NB4 (cell line): Measurements from ENCODE around the gene SWSAP1.
"Not testable (repeated sequence)": the region's sequence is repeated elsewhere in the genome, so short reads cannot be mapped to it uniquely, and the experiment has no call there.

Experiments
- DNase-seq: peaks from one replicate; pipeline ENCODE4 v3.0.0; 2010; ENCODE audit warnings: low read depth
- H3K4me3 ChIP-seq: one replicate; pipeline ENCODE4 v1.5.1; 2011; ENCODE audit warnings: mild to moderate bottlenecking, low read depth, low read length, moderate library complexity
- MYC ChIP-seq: IDR thresholded peaks from 2 replicates; pipeline ENCODE4 v1.6.1; 2011; ENCODE audit warnings: low read depth, low read length
- POLR2A ChIP-seq: IDR thresholded peaks from 2 replicates; pipeline ENCODE4 v1.6.1; 2011; ENCODE audit warnings: mild to moderate bottlenecking; ENCODE audit not compliant: insufficient read length; ENCODE audit errors: extremely low read depth
- TF ChIP-seq, protein P1 (sequence below): IDR thresholded peaks from 2 replicates; pipeline ENCODE4 v1.6.1; 2011; ENCODE audit warnings: low read depth, low read length
- TF ChIP-seq, protein P2 (sequence below): IDR thresholded peaks from one replicate; pipeline ENCODE4 v1.5.1; 2012; ENCODE audit warnings: low read depth, low read length

SWSAP1 gene

GRCh38 chr19:11332822-11333221 lies 41.6 kb upstream of the SWSAP1 start:
- TF ChIP-seq, protein P1, sequence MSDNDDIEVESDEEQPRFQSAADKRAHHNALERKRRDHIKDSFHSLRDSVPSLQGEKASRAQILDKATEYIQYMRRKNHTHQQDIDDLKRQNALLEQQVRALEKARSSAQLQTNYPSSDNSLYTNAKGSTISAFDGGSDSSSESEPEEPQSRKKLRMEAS = no peak
- TF ChIP-seq POLR2A (no peak), MYC (no peak)
- TF ChIP-seq, protein P2, sequence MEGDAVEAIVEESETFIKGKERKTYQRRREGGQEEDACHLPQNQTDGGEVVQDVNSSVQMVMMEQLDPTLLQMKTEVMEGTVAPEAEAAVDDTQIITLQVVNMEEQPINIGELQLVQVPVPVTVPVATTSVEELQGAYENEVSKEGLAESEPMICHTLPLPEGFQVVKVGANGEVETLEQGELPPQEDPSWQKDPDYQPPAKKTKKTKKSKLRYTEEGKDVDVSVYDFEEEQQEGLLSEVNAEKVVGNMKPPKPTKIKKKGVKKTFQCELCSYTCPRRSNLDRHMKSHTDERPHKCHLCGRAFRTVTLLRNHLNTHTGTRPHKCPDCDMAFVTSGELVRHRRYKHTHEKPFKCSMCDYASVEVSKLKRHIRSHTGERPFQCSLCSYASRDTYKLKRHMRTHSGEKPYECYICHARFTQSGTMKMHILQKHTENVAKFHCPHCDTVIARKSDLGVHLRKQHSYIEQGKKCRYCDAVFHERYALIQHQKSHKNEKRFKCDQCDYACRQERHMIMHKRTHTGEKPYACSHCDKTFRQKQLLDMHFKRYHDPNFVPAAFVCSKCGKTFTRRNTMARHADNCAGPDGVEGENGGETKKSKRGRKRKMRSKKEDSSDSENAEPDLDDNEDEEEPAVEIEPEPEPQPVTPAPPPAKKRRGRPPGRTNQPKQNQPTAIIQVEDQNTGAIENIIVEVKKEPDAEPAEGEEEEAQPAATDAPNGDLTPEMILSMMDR = no peak
- DNase-seq = no peak

GRCh38 chr19:11333838-11334237 lies 40.6 kb upstream of the SWSAP1 start:
- not testable (repeated sequence) for DNase-seq, H3K4me3 ChIP-seq

More at GRCh38 chr19:11332822-11333221, 41.6 kb upstream of the SWSAP1 start:
- no peak overlapping the region for H3K4me3 ChIP-seq

DNA sequence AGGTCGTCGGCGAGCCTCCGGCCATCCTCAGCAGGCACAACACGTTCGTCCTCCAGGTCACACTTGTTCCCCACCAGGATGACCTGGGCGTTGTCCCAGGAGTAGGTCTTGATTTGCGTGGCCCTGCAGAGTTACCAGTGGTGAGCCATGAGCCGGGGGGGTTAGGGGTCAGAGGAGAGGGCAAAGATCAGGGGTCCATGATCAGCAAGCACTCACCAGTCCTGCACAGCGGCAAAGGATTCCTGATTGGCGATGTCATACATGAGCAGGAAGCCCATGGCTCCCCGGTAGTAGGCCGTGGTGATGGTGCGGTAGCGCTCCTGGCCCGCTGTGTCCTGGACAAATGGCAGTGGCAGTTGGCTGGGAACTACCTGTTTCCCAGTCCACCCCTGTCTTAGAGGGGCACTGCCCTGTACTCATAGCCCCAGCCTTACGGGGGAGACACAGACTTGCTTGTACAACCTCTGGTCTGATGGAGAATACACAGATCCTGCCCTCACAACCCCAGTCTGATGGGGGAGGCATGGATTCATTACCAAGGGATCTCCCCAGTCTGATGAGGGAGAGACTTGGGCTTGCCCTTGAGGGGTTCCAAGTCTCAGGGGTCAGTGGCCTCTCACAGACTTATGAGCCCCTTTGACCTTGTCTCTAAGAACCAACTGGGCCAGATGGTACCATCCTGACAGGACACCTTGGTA lies 38.9 kb upstream of the SWSAP1 start:
- DNase-seq = no peak
- TF ChIP-seq, protein P1 = no peak
- TF ChIP-seq, protein P2 = no peak
- no peak for TF ChIP-seq POLR2A
- TF ChIP-seq MYC = no peak
- H3K4me3 ChIP-seq = no peak overlapping the region

DNA sequence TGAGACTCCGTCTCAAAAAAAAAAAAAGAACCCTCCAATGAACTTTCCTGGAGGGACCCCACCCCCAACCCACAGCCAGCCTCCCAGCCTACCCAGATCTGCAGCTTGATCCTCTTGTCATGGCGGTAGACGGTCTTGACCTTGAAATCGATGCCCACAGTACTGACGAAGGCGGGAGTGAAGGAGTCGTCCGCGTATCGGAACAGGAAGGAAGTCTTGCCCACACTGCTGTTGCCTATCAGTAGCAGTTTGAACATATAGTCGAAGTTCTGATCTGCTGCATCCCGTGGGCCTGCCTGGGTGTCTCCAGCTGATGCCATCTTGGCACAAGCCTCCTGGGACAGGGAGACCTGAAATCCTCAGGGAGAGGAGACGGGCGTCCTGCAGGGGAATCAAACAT lies 37.4 kb upstream of the SWSAP1 start:
- peak; percentile 56 for DNase-seq

DNA sequence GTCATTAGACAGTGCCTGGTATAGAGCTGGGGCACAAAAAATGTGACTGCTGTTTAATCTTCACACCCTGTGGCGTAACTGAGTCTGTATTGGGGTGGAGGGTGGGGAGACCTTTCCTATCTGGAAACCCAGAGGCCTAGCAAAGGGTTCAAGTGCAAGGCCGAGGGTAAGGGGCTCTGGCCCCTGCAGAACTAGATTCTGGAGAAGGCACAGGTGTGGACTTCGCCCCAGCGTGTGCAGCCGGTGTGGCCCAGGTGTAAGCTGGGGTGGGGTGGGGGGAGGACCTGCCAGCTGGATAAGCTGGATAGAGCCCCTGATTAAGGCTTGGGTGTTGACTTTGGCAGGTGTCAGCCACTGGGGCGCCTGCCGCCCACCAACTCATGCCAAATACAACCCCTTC lies 36.3 kb upstream of the SWSAP1 start:
- TF ChIP-seq, protein P1 = no peak
- no peak for DNase-seq
- H3K4me3 ChIP-seq = peak overlapping the region; percentile 46

More for the DNA sequence above, 37.4 kb upstream of the SWSAP1 start:
- no peak overlapping the region for H3K4me3 ChIP-seq
- TF ChIP-seq POLR2A = no peak

DNA sequence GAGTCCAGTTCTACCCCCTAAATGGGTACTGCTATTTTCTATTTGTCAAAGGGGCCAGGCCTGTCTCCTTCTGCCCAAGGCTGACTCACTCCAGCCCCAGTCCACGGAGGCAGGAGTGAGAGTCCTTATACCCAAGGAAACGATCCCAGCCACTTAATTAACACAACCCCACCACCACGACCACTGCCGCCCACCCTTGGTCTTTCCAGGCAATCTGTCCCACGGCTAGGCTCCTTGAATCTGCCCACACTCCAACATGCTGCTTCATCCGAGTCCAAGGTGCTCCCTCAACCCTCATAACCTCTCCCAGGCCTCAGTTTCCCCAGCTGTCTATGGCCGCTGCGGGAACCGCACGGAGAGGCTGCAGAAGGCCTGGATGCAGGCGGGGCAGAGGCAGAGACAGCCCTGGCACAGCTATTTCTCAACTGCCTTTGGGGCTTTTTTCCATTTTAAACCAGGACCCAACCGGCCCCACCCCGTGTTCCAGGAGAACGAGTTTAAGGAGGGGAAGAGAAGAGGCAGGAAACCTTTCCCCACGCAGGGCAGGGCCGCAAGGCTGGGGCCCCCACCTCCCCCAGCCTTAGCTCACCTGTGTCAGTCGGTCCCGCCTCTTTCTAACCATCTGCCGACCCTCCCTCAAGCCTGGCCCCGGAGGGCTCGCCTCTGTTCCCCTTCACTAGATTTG lies 35.8 kb upstream of the SWSAP1 start:
- no peak for TF ChIP-seq MYC
- TF ChIP-seq, protein P2 = no peak
- no peak for TF ChIP-seq POLR2A
- DNase-seq = no peak

DNA sequence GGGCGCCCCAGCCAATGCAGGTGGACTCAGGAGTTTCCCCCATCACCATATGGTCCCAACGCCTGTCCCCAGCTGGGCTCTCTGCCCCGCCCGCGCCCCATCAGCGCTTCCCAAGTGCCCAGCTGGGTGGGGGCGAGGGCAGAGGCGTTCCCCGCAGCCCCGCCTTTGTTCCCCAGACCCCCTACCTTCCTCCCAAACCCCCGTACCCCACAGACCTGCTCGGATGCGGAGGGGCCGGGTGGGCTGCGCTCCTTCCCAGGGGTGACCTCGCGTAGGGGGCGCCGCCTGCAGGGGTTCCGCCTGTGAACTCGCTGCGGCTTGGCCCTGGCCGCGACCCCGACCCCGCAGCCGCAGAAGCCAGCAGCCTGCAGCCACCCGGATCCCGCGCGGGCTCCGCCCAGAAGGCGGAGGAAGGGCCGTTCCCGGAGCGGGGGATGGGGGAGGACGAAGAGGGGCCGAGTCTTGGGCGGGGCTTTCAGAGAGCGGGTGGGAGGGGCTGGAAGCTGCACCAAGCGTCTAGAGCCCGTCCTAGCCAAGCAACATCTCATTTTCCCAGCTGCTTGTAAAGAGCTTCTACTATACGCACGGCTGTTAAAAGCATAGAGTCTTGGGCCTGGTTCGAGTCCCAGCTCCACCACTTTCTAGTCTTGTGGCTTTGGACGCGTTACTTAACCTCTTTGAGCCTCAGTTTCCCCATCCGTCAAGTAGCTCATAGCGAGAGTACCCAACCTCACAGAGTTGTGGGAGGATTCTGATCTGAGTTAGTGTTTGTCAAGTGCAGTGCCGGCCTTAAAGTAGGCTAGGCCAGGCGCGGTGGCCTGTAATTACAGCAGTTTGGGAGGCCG lies 35.0 kb upstream of the SWSAP1 start, which contains the start of gene RAB3D:
RAB3D (minus strand) TSS at position 404 of the 845 bp plus-strand sequence. CDS start 2,258 bp downstream, outside the sequence.
- peak within 1 kb of the TSS; percentile 46 for H3K4me3 ChIP-seq
- DNase-seq = peak; percentile 93
- no peak for TF ChIP-seq MYC
- TF ChIP-seq POLR2A = peak; percentile 50

More for the DNA sequence above, 35.8 kb upstream of the SWSAP1 start:
- peak overlapping the region; percentile 46 for H3K4me3 ChIP-seq

DNA sequence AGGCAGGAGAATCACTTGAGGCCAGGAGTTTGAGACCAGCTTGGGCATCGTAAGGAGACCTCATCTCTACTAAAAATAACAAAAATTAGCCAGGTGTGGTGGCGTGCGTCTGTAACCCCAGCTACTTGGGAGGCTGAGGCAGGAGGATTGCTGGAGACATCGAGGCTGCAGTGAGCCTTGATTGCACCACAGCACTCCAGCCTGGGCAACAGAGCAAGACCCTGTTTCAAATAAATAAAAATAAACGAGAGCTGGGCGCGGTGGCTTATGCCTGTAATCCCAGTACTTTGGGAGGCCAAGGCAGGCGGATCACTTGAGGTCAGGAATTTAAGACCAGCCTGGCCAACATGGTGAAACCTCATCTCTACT lies 34.4 kb upstream of the SWSAP1 start:
- peak overlapping the region; percentile 44 for H3K4me3 ChIP-seq
- DNase-seq = not testable (repeated sequence)
